Measurements from ENCODE around the gene TEDC1. TPM values are rescaled to one million over a fixed set of nuclear protein-coding genes. Genes with fewer than 3 reads are reported as not detected.

TEDC1 gene
- total RNA-seq, 1 experiment from 2014 or later, result 34.0 TPM

DNA sequence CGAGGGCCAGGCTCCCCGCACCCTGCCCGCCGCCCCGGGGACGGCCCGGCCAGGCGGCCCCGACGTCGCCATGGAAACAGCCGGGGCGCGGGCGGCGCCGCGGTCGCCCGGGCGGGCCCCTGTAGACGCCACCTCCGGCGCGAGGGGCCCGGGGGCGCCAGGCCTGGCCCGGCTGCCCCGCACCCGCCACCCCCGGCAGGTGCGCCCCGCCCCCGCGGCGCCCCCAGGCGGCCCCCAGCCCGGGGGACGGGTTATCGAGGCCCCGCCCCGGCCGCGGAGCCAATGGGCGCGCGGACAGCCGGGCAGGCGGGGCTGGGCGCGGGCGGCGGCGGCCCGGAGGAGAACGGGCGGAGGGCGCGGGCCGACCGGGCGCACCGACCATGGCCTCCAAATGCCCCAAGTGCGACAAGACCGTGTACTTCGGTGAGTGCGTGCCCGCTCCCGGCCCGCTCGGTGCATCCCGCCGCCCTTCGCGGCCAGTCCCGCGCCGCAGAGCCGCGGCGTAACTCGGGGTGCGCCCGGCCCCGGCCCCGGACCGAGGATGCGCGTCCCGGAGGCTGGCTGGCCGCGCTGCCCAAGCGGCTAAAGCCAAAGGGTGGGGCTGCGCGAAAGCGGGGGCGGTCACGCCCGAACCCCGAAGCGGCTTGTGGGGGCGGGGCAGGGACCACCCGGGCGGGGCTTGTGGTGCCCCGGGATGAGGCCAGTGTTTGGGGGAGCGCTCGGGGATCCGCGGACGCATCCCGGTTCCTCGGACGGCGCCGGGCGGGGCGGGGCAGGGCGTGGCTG, 16.4 kb upstream of the TEDC1 start, which contains the start of gene CRIP2:
TSS of gene CRIP2 (plus strand) at position 339 of the 786 bp plus-strand sequence. CDS start at position 381, 42 bp downstream.
- no TSS peak for BruUV-seq (replicated peaks)
- Histone ChIP-seq H3K9me3 (ENCODE audit: low read depth, low read length, poor library complexity, severe bottlenecking) (no peaks in the 10 kb centered on the region), H3K27ac (ENCODE audit: low read depth, low read length, poor library complexity, severe bottlenecking) (peak within 1 kb of the TSS; percentile 87), H3K27me3 (replicated peaks; ENCODE audit: insufficient read depth, low read depth, low read length, poor library complexity) (no peaks in the 10 kb centered on the region), H3K4me1 (ENCODE audit: insufficient read depth, low read length, poor library complexity, severe bottlenecking) (peaks cover 57% of the 10 kb centered on the region), H3K36me3 (ENCODE audit: insufficient read depth, low read length, poor library complexity, severe bottlenecking) (peaks cover 10% of the 10 kb centered on the region), H3K4me3 (ENCODE audit: low read depth, low read length, poor library complexity, severe bottlenecking) (peak within 1 kb of the TSS; percentile 99)
- intact Hi-C loops (cut with micrococcal nuclease; ENCODE audit: unreplicated experiment), result no loop called here
- POLR2A ChIA-PET (ENCODE audit: low non-redundant PET), result no interaction called here
- DNase-seq (ENCODE audit: low spot score), result peak; percentile 81
- CTCF ChIA-PET, result no interaction called here
- TF ChIP-seq EZH2 (IDR thresholded peaks at IDR 0.05; ENCODE audit: borderline replicate concordance, low read depth, low read length, poor library complexity, severe bottlenecking), result no peak
- TF ChIP-seq, protein P1, sequence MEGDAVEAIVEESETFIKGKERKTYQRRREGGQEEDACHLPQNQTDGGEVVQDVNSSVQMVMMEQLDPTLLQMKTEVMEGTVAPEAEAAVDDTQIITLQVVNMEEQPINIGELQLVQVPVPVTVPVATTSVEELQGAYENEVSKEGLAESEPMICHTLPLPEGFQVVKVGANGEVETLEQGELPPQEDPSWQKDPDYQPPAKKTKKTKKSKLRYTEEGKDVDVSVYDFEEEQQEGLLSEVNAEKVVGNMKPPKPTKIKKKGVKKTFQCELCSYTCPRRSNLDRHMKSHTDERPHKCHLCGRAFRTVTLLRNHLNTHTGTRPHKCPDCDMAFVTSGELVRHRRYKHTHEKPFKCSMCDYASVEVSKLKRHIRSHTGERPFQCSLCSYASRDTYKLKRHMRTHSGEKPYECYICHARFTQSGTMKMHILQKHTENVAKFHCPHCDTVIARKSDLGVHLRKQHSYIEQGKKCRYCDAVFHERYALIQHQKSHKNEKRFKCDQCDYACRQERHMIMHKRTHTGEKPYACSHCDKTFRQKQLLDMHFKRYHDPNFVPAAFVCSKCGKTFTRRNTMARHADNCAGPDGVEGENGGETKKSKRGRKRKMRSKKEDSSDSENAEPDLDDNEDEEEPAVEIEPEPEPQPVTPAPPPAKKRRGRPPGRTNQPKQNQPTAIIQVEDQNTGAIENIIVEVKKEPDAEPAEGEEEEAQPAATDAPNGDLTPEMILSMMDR (conservative IDR thresholded peaks at IDR 0.05; ENCODE audit: low read depth, low read length), result no peak

GRCh38 chr14:105475269-105476096, 15.6 kb upstream of the TEDC1 start:
- Histone ChIP-seq H3K4me3 (ENCODE audit: low read depth, low read length, poor library complexity, severe bottlenecking) (peak overlapping the region; percentile 99), H3K36me3 (ENCODE audit: insufficient read depth, low read length, poor library complexity, severe bottlenecking) (peaks cover 4% of the 10 kb centered on the region), H3K27ac (ENCODE audit: low read depth, low read length, poor library complexity, severe bottlenecking) (peak overlapping the region; percentile 87), H3K27me3 (replicated peaks; ENCODE audit: insufficient read depth, low read depth, low read length, poor library complexity) (no peaks in the 10 kb centered on the region), H3K9me3 (ENCODE audit: low read depth, low read length, poor library complexity, severe bottlenecking) (no peaks in the 10 kb centered on the region), H3K4me1 (ENCODE audit: insufficient read depth, low read length, poor library complexity, severe bottlenecking) (peaks cover 57% of the 10 kb centered on the region)
- intact Hi-C loops (cut with micrococcal nuclease; ENCODE audit: unreplicated experiment), result no loop called here
- CTCF ChIA-PET, result no interaction called here
- TF ChIP-seq, protein P1 (conservative IDR thresholded peaks at IDR 0.05; ENCODE audit: low read depth, low read length), result no peak
- TF ChIP-seq EZH2 (IDR thresholded peaks at IDR 0.05; ENCODE audit: borderline replicate concordance, low read depth, low read length, poor library complexity, severe bottlenecking), result no peak
- no TSS peak for BruUV-seq (replicated peaks)
- peak; percentile 71 for DNase-seq (ENCODE audit: low spot score)
- POLR2A ChIA-PET (ENCODE audit: low non-redundant PET), result no interaction called here

DNA sequence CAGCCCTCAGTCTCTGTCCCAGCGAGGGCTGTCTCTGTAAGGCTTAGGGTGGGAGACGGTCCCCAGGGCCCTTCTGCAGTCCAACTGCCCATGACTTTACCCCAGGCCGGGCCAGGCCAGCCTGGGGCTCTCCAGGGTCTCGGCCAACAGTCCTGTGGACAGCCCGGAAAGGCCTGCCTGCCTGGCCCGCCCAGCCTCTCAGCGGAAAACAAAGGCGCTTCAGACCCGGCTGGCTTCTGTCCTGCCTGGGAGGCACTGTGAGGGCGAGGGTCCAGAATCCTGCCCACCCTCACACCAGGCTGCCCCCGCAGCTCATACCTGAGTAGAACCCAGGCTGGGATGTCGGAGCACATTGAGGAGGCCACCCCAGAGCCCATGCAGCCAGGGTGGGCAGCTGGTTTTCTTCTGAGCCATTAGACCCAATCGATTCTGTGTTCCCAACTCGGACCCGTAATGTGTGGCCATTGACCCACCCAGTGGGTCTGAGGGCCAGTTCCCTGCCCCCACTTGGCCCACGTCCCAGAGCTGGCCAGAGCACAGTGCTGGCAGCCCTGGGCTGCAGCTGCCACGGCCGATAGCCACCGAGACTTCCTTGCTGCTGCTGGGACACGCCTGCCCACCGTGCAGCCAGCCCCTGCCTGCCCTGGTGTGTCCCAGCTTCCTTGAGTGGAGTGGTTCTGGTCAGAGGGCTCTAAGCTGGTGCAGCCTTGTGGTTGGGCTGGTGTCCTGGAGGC, 14.8 kb upstream of the TEDC1 start:
- TF ChIP-seq EZH2 (IDR thresholded peaks at IDR 0.05; ENCODE audit: borderline replicate concordance, low read depth, low read length, poor library complexity, severe bottlenecking), result no peak
- TF ChIP-seq, protein P1 (conservative IDR thresholded peaks at IDR 0.05; ENCODE audit: low read depth, low read length), result no peak
- intact Hi-C loops (cut with micrococcal nuclease; ENCODE audit: unreplicated experiment), result no loop called here
- ChIA-PET CTCF (interaction anchor here (1.2 kb wide), 1 partner anchor 105 kb away, joined by 3 read pairs; no protein-coding TSS in a partner anchor), POLR2A (ENCODE audit: low non-redundant PET) (no interaction called here)
- Histone ChIP-seq H3K9me3 (ENCODE audit: low read depth, low read length, poor library complexity, severe bottlenecking) (no peaks in the 10 kb centered on the region), H3K4me3 (ENCODE audit: low read depth, low read length, poor library complexity, severe bottlenecking) (peak overlapping the region; percentile 99), H3K27ac (ENCODE audit: low read depth, low read length, poor library complexity, severe bottlenecking) (peak overlapping the region; percentile 87), H3K4me1 (ENCODE audit: insufficient read depth, low read length, poor library complexity, severe bottlenecking) (peaks cover 57% of the 10 kb centered on the region), H3K27me3 (replicated peaks; ENCODE audit: insufficient read depth, low read depth, low read length, poor library complexity) (no peaks in the 10 kb centered on the region), H3K36me3 (ENCODE audit: insufficient read depth, low read length, poor library complexity, severe bottlenecking) (peaks cover 4% of the 10 kb centered on the region)
- DNase-seq (ENCODE audit: low spot score), result no peak
- BruUV-seq (replicated peaks), result no TSS peak
